ENCODE results near the gene CD302. TPM values are rescaled to one million over a fixed set of nuclear protein-coding genes. Genes with fewer than 3 reads are reported as not detected.
"Not testable (repeated sequence)": the region's sequence is repeated elsewhere in the genome, so short reads cannot be mapped to it uniquely, and the experiment has no call there.

CD302 gene
- total RNA-seq, 1 donor from 2014 or later, result not detected

- H3K27me3 Mint-ChIP-seq (ENCODE audit: unreplicated experiment), result peaks cover 2% of the 10 kb centered on the region
Measured at GRCh38 chr2:159829376-159829775, 31.4 kb upstream of the CD302 start.

GRCh38 chr2:159828738-159829137 lies 30.7 kb upstream of the CD302 start:
- Mint-ChIP-seq H3K4me3 (ENCODE audit: unreplicated experiment) (no peak overlapping the region), H3K27ac (ENCODE audit: unreplicated experiment) (no peak overlapping the region), H3K27me3 (ENCODE audit: unreplicated experiment) (peaks cover 5% of the 10 kb centered on the region), H3K36me3 (ENCODE audit: unreplicated experiment) (no peaks in the 10 kb centered on the region), H3K9me3 (ENCODE audit: unreplicated experiment) (peaks cover 7% of the 10 kb centered on the region), H3K4me1 (ENCODE audit: low read depth, unreplicated experiment) (peaks cover 7% of the 10 kb centered on the region)
- DNase-seq, result no peak
- no peak for TF ChIP-seq CTCF (IDR thresholded peaks at IDR 0.05; ENCODE audit: partially characterized antibody, unreplicated experiment)

More at GRCh38 chr2:159829376-159829775, 31.4 kb upstream of the CD302 start:
- Mint-ChIP-seq H3K36me3 (ENCODE audit: unreplicated experiment) (no peaks in the 10 kb centered on the region), H3K4me1 (ENCODE audit: low read depth, unreplicated experiment) (peaks cover 7% of the 10 kb centered on the region), H3K9me3 (ENCODE audit: unreplicated experiment) (peaks cover 4% of the 10 kb centered on the region), H3K4me3 (ENCODE audit: unreplicated experiment) (peak overlapping the region; percentile 47), H3K27ac (ENCODE audit: unreplicated experiment) (no peak overlapping the region)
- DNase-seq, result no peak
- TF ChIP-seq CTCF (IDR thresholded peaks at IDR 0.05; ENCODE audit: partially characterized antibody, unreplicated experiment), result no peak

- not testable (repeated sequence) for H3K9me3 Mint-ChIP-seq (ENCODE audit: unreplicated experiment); H3K4me1 Mint-ChIP-seq (ENCODE audit: low read depth, unreplicated experiment); H3K36me3 Mint-ChIP-seq (ENCODE audit: unreplicated experiment); H3K4me3 Mint-ChIP-seq (ENCODE audit: unreplicated experiment); H3K27me3 Mint-ChIP-seq (ENCODE audit: unreplicated experiment); DNase-seq; H3K27ac Mint-ChIP-seq (ENCODE audit: unreplicated experiment)
Measured at GRCh38 chr2:159822478-159822833, 24.4 kb upstream of the CD302 start.

GRCh38 chr2:159821775-159822477 lies 23.9 kb upstream of the CD302 start:
- H3K4me3 Mint-ChIP-seq (ENCODE audit: unreplicated experiment); H3K9me3 Mint-ChIP-seq (ENCODE audit: unreplicated experiment); H3K36me3 Mint-ChIP-seq (ENCODE audit: unreplicated experiment); DNase-seq; H3K27me3 Mint-ChIP-seq (ENCODE audit: unreplicated experiment); H3K4me1 Mint-ChIP-seq (ENCODE audit: low read depth, unreplicated experiment); H3K27ac Mint-ChIP-seq (ENCODE audit: unreplicated experiment): not testable (repeated sequence)

- no peak for DNase-seq
- Mint-ChIP-seq H3K27ac (ENCODE audit: unreplicated experiment) (no peak overlapping the region), H3K4me3 (ENCODE audit: unreplicated experiment) (no peak overlapping the region), H3K4me1 (ENCODE audit: low read depth, unreplicated experiment) (no peaks in the 10 kb centered on the region), H3K27me3 (ENCODE audit: unreplicated experiment) (peaks cover 5% of the 10 kb centered on the region), H3K9me3 (ENCODE audit: unreplicated experiment) (no peaks in the 10 kb centered on the region), H3K36me3 (ENCODE audit: unreplicated experiment) (peaks cover 7% of the 10 kb centered on the region)
- TF ChIP-seq CTCF (IDR thresholded peaks at IDR 0.05; ENCODE audit: partially characterized antibody, unreplicated experiment), result no peak
Measured at GRCh38 chr2:159818940-159819339, 20.9 kb upstream of the CD302 start.

- Mint-ChIP-seq H3K27ac (ENCODE audit: unreplicated experiment) (no peak overlapping the region), H3K9me3 (ENCODE audit: unreplicated experiment) (peaks cover 1% of the 10 kb centered on the region), H3K4me3 (ENCODE audit: unreplicated experiment) (no peak overlapping the region), H3K36me3 (ENCODE audit: unreplicated experiment) (no peaks in the 10 kb centered on the region), H3K27me3 (ENCODE audit: unreplicated experiment) (peaks cover 3% of the 10 kb centered on the region), H3K4me1 (ENCODE audit: low read depth, unreplicated experiment) (no peaks in the 10 kb centered on the region)
- no peak for DNase-seq
- TF ChIP-seq CTCF (IDR thresholded peaks at IDR 0.05; ENCODE audit: partially characterized antibody, unreplicated experiment), result no peak
Measured at GRCh38 chr2:159817283-159817682, 19.3 kb upstream of the CD302 start.
